ENCODE measurements around the gene LMNTD2.

DNA sequence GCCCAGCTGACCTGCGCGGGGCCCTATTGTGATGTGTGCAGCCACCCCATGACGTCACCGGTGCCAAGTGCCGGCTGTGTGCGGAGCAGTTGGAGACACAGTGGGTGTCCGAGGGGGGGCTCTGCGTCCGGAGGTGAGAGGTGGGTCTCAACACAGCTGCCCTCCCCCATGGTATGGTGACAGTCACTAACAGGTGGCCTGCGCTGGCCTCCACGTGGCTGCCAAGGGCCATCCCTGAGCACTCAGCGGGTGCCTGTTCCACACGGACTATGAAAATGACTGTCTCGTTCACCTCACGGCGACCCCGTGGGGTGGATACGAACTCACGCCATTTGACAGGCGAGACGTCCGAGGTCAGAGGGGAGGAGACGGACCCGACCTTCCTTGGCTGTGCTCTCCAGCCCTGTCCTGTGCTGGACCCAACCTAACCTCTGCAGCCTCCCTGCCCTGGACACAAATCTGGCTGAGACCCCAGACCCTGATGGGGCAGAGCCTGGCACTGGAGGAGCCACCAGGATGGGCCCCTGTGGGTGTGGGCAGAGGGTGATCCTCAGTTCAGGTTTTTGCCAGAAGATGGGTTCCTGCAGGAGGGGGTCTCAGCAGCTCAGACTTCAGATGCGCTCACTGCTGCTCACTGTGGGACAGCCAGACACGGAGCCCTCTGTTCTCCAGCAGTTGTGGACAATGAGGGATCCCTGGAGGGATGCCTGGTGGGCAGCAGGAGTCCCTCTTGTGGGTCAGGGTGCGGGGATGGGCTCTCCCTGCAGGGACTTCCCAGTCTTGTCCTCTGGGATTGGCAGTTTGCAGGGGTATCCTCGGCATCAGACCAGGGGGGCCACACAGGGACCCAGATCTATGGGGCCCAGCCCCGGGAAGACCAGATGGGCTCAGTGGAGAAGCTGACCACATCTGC lies 31.5 kb downstream of the LMNTD2 start:
- TF ChIP-seq TAF1 (IDR thresholded peaks at IDR 0.05; ENCODE audit: borderline replicate concordance, low read depth, low read length) (no peak), POLR2A (IDR thresholded peaks at IDR 0.05; ENCODE audit: low read depth, low read length) (no peak), POLR2AphosphoS5 (IDR thresholded peaks at IDR 0.05; ENCODE audit: low read depth, low read length) (no peak)
